ENCODE results near the gene MTFR1L. TPM values are rescaled to one million over a fixed set of nuclear protein-coding genes. Genes with fewer than 3 reads are reported as not detected.

MTFR1L gene
- total and polyA plus RNA-seq, 11 donors, result 123 to 319 (median 213) TPM

GRCh38 chr1:25802915-25803314, 16.8 kb upstream of the MTFR1L start:
- TF ChIP-seq, protein P1, sequence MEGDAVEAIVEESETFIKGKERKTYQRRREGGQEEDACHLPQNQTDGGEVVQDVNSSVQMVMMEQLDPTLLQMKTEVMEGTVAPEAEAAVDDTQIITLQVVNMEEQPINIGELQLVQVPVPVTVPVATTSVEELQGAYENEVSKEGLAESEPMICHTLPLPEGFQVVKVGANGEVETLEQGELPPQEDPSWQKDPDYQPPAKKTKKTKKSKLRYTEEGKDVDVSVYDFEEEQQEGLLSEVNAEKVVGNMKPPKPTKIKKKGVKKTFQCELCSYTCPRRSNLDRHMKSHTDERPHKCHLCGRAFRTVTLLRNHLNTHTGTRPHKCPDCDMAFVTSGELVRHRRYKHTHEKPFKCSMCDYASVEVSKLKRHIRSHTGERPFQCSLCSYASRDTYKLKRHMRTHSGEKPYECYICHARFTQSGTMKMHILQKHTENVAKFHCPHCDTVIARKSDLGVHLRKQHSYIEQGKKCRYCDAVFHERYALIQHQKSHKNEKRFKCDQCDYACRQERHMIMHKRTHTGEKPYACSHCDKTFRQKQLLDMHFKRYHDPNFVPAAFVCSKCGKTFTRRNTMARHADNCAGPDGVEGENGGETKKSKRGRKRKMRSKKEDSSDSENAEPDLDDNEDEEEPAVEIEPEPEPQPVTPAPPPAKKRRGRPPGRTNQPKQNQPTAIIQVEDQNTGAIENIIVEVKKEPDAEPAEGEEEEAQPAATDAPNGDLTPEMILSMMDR (IDR thresholded peaks at IDR 0.05), result no peak
- TF ChIP-seq POLR2A (IDR thresholded peaks at IDR 0.05), result no peak
- WGBS, 4 donors, result 71 to 82% (median 73%) methylated on average over 6 of the region's 6 CpGs
- no peak overlapping the region for H3K4me3 ChIP-seq
- no peak overlapping the region for H3K27ac ChIP-seq
- DNase-seq, result no peak
- intact Hi-C loops (cut with DNase I), result loop anchor here in 2 of 10 donors (10.0 kb wide), 2 partner anchors 298 to 378 kb away; partner anchors contain the start of gene RHCE (in 1 of the 2)
- no peaks in the 10 kb centered on the region for H3K27me3 ChIP-seq
- peaks cover 6 to 83% (median 74%) of the 10 kb centered on the region in 12 donors for H3K4me1 ChIP-seq
- ATAC-seq, result no peak
- peaks cover 0 to 25% (median 7%) of the 10 kb centered on the region in 9 donors for H3K36me3 ChIP-seq
- no peaks in the 10 kb centered on the region for H3K9me3 ChIP-seq

- no peak overlapping the region for H3K27ac ChIP-seq
- TF ChIP-seq, protein P1 (IDR thresholded peaks at IDR 0.05), result no peak
- TF ChIP-seq POLR2A (IDR thresholded peaks at IDR 0.05), result no peak
- no peaks in the 10 kb centered on the region for H3K9me3 ChIP-seq
- ATAC-seq (no peak), DNase-seq (no peak)
- WGBS, 4 donors, result 90 to 97% (median 92%) methylated on average over 1 of the region's 1 CpG
- no peaks in the 10 kb centered on the region for H3K27me3 ChIP-seq
- H3K4me3 ChIP-seq, result no peak overlapping the region
- H3K36me3 ChIP-seq, result peaks cover 0 to 27% (median 9%) of the 10 kb centered on the region in 9 donors
- H3K4me1 ChIP-seq, result peaks cover 6 to 88% (median 70%) of the 10 kb centered on the region in 12 donors
- intact Hi-C loops (cut with DNase I), result loop anchor here in 2 of 10 donors (10.0 kb wide), 2 partner anchors 299 to 379 kb away; partner anchors contain the start of gene RHCE (in 1 of the 2)
These were observed 16.4 kb upstream of the MTFR1L start for GRCh38 chr1:25803368-25803767.

DNA sequence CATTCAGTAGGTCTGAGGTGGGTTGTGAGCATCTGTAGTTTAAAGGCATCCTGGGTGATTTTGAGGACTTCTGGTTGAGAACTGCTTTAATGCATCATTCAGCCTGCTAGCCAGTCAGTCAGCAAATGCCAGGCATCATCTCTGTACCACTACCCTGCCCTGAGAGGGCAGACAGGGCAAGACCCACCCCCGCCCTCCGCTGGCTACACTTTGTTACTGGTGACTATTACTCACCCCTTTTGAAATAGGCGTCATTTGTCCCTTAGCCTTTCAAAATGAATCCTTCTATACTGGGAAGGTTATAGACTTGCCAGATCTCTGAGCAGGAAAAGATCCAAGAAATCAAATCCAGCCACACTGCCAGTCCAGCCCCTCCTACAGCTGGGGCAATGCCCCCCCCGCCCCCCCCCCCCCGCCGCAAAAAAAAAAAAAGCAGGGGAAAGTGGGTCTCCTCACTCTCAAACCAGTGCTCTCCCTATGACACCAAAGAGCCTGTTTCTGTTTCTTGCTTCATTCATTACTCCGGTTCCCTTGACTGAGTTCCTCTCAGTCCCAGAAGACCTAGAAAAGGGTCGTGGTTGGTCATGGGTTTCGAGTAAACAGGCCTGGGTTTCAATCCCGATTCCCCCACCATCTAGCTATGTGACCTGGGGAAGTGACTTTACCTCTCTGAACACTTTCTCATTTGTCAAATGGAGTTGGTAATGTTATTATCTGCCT, 15.3 kb upstream of the MTFR1L start:
- Histone ChIP-seq H3K27ac (peak overlapping the region in 9 of 12 donors; percentile 60 to 76 (median 68)), H3K27me3 (no peaks in the 10 kb centered on the region), H3K4me3 (no peak overlapping the region), H3K36me3 (peaks cover 0 to 37% (median 19%) of the 10 kb centered on the region in 9 donors), H3K4me1 (peaks cover 6 to 84% (median 67%) of the 10 kb centered on the region in 12 donors), H3K9me3 (no peaks in the 10 kb centered on the region)
- DNase-seq (peak in 2 of 5 donors; percentile 42 to 48), ATAC-seq (peak in 2 of 4 donors; percentile 3 to 23)
- 76 to 83% (median 77%) methylated on average over 9 to 10 of the region's 10 CpGs for WGBS, 4 donors
- intact Hi-C loops (cut with DNase I), result loop anchor here in 2 of 10 donors (10.0 kb wide), 2 partner anchors 300 to 380 kb away; partner anchors contain the start of gene RHCE (in 1 of the 2)
- no peak for TF ChIP-seq POLR2A (IDR thresholded peaks at IDR 0.05)
- TF ChIP-seq, protein P1 (IDR thresholded peaks at IDR 0.05), result no peak

All from heart left ventricle (tissue), 16 donors.